ENCODE results near the gene SUPT7L. TPM values are rescaled to one million over a fixed set of nuclear protein-coding genes. Genes with fewer than 3 reads are reported as not detected.
A peak's percentile ranks its signal among the peaks of the same experiment; 100 is the strongest.

The SUPT7L gene
- 10 to 100 TPM; 47.6 to 64.5 (median 59.9) TPM for polyA plus RNA-seq (ENCODE audit: insufficient read depth in 1 of 5, insufficient read length in 5 of 5, low replicate concordance in 1 of 5)
- long read RNA-seq, donor 1, full-length matches to known transcripts: 9 of 42 reads
- long read RNA-seq, donor 1, partial matches to known transcripts: 33 of 42 reads
- long read RNA-seq, donor 1, other reads (novel, unspliced or antisense): 0 of 42 reads
- long read RNA-seq, donor 2, full-length matches to known transcripts: 8 of 34 reads
- long read RNA-seq, donor 2, partial matches to known transcripts: 10 of 34 reads
- long read RNA-seq, donor 2, other reads (novel, unspliced or antisense): 16 of 34 reads
- long read RNA-seq, donor 3, full-length matches to known transcripts: 3 of 64 reads
- long read RNA-seq, donor 3, partial matches to known transcripts: 50 of 64 reads
- long read RNA-seq, donor 3, other reads (novel, unspliced or antisense): 11 of 64 reads
- long read RNA-seq, donor 4, full-length matches to known transcripts: 4 of 56 reads
- long read RNA-seq, donor 4, partial matches to known transcripts: 42 of 56 reads
- long read RNA-seq, donor 4, other reads (novel, unspliced or antisense): 10 of 56 reads
- long read RNA-seq, donor 5, full-length matches to known transcripts: 6 of 46 reads
- long read RNA-seq, donor 5, partial matches to known transcripts: 40 of 46 reads
- long read RNA-seq, donor 5, other reads (novel, unspliced or antisense): 0 of 46 reads
- long read RNA-seq, donor 6, full-length matches to known transcripts: 12 of 33 reads
- long read RNA-seq, donor 6, partial matches to known transcripts: 21 of 33 reads
- long read RNA-seq, donor 6, other reads (novel, unspliced or antisense): 0 of 33 reads
- long read RNA-seq, donor 7, full-length matches to known transcripts: 6 of 72 reads
- long read RNA-seq, donor 7, partial matches to known transcripts: 39 of 72 reads
- long read RNA-seq, donor 7, other reads (novel, unspliced or antisense): 27 of 72 reads
- long read RNA-seq, donor 8, full-length matches to known transcripts: 2 of 12 reads
- long read RNA-seq, donor 8, partial matches to known transcripts: 10 of 12 reads
- long read RNA-seq, donor 8, other reads (novel, unspliced or antisense): 0 of 12 reads

- DNase-seq: peak; percentile 89 to 90
These were observed at the start of gene SUPT7L, which contains the start of gene SLC4A1AP for GRCh38 chr2:27663285-27664153. Gene SUPT7L (minus strand): TSS chr2:27663614. CDS start chr2:27662192, 1,422 bp downstream. Gene SLC4A1AP (plus strand): TSS chr2:27663889. CDS start chr2:27663915, 26 bp downstream.

GRCh38 chr2:27713201-27713600 is 49.8 kb upstream of the SUPT7L start:
- DNase-seq: no peak

GRCh38 chr2:27712522-27712921 is 49.1 kb upstream of the SUPT7L start:
- DNase-seq: no peak

GRCh38 chr2:27711804-27712203 is 48.4 kb upstream of the SUPT7L start:
- no peak for DNase-seq

GRCh38 chr2:27710640-27711430 is 47.4 kb upstream of the SUPT7L start:
- DNase-seq: no peak

GRCh38 chr2:27709960-27710575 is 46.7 kb upstream of the SUPT7L start:
- no peak for DNase-seq

GRCh38 chr2:27709326-27709725 is 45.9 kb upstream of the SUPT7L start:
- no peak for DNase-seq

- DNase-seq: no peak
These were observed 45.3 kb upstream of the SUPT7L start for GRCh38 chr2:27708666-27709065.

GRCh38 chr2:27708257-27708654 is 44.8 kb upstream of the SUPT7L start:
- no peak for DNase-seq

GRCh38 chr2:27707462-27708256 is 44.2 kb upstream of the SUPT7L start:
- no peak for DNase-seq

- DNase-seq: no peak
These were observed 42.6 kb upstream of the SUPT7L start for GRCh38 chr2:27705851-27706622.

- DNase-seq: no peak
These were observed 41.0 kb upstream of the SUPT7L start for GRCh38 chr2:27704342-27704876.

GRCh38 chr2:27703638-27704341 is 40.4 kb upstream of the SUPT7L start:
- DNase-seq: peak; percentile 75 to 84

GRCh38 chr2:27702302-27702701 is 38.9 kb upstream of the SUPT7L start:
- DNase-seq: no peak

- DNase-seq: no peak
These were observed 38.3 kb upstream of the SUPT7L start for GRCh38 chr2:27701676-27702075.

- no peak for DNase-seq
These were observed 34.2 kb upstream of the SUPT7L start for GRCh38 chr2:27697660-27698059.

- no peak for DNase-seq
These were observed 26.6 kb upstream of the SUPT7L start for GRCh38 chr2:27690052-27690451.

Measured in right lung (tissue), 10 donors.